ENCODE measurements around the gene ISYNA1. TPM values are rescaled to one million over a fixed set of nuclear protein-coding genes. Genes with fewer than 3 reads are reported as not detected.

The ISYNA1 gene
- total and polyA plus RNA-seq, 10 of the 15 experiments (the other 5 are each of a cell fraction or from before 2014, with no cell fraction given): 1.9 to 37.0 (median 9.1) TPM

- TF ChIP-seq MEF2A (IDR thresholded peaks at IDR 0.05; ENCODE audit: insufficient read depth, low read depth, low read length): no peak
Observed at GRCh38 chr19:18476507-18477041, 38.6 kb upstream of the ISYNA1 start (continued).

- no peak for FAIRE-seq
- H4K20me1 ChIP-seq (ENCODE audit: control insufficient read depth, insufficient read depth): peaks cover 5% of the 10 kb centered on the region
Observed at GRCh38 chr19:18475762-18476331, 37.9 kb upstream of the ISYNA1 start.

More at GRCh38 chr19:18475762-18476331, 37.9 kb upstream of the ISYNA1 start:
- Histone ChIP-seq H3K9me3 (replicated peaks; ENCODE audit: control insufficient read depth, insufficient read depth, low read length) (no peaks in the 10 kb centered on the region), H3K27ac (ENCODE audit: control insufficient read depth, insufficient read depth) (no peak overlapping the region), H3K36me3 (ENCODE audit: control insufficient read depth in 2 of 2, insufficient read depth in 2 of 2, low read length in 1 of 2) (peaks cover 5 to 12% of the 10 kb centered on the region in 2 experiments; a peak in 3 of 4 replicates), H3K79me2 (ENCODE audit: control insufficient read depth, insufficient read depth, low read length) (peaks cover 52% of the 10 kb centered on the region), H2AFZ (ENCODE audit: control insufficient read depth, low read depth, low read length) (no peak overlapping the region), H3K4me2 (ENCODE audit: control insufficient read depth, insufficient read depth) (no peak overlapping the region), H3K27me3 (replicated peaks in 1 of 2; ENCODE audit: control insufficient read depth in 2 of 2, insufficient read depth in 2 of 2, low read length in 1 of 2) (no peaks in the 10 kb centered on the region), H3K9ac (ENCODE audit: control insufficient read depth, insufficient read depth, low read length) (no peak overlapping the region), H3K4me1 (ENCODE audit: control insufficient read depth, insufficient read depth, low read length) (peaks cover 33% of the 10 kb centered on the region), H3K4me3 (no peak overlapping the region)
- POLR2A ChIA-PET: interaction anchor here (0.6 kb wide), 1 partner anchor 424 kb away, joined by 4 read pairs; no protein-coding TSS in a partner anchor
- in situ Hi-C loops (cut with MboI) (no loop called here), intact Hi-C loops (cut with micrococcal nuclease; ENCODE audit: unreplicated experiment) (loop anchor here (5.0 kb wide), 1 partner anchor 111 kb away; the partner anchor contains the start of gene REX1BD)
- 91% methylated on average over 19 of the region's 19 CpGs for WGBS (ENCODE audit: insufficient coverage, insufficient replicate concordance, low lambda C conversion rate, missing lambda C conversion rate)
- SMC1A ChIA-PET (ENCODE audit: uncharacterized antibody, unreplicated experiment): no interaction called here
- ATAC-seq (no peak), DNase-seq (ENCODE audit: low read depth, low spot score) (no peak)
- RAD21 ChIA-PET (ENCODE audit: unreplicated experiment): no interaction called here
- TF ChIP-seq SMARCA5 (IDR thresholded peaks at IDR 0.05) (no peak), USF1 (IDR thresholded peaks at IDR 0.05; ENCODE audit: borderline replicate concordance, extremely low read length, insufficient read depth, low read depth, low read length) (no peak), PKNOX1 (IDR thresholded peaks at IDR 0.05) (no peak)
- CTCF ChIA-PET: interaction anchor here (0.9 to 1.6 kb wide), 2 partner anchors 44 to 371 kb away, joined by 3 to 4 read pairs; no protein-coding TSS in a partner anchor
- no TSS peak for BruUV-seq (replicated peaks)
